Measurements from ENCODE around the gene CRKL.
"Not testable (repeated sequence)": the region's sequence is repeated elsewhere in the genome, so short reads cannot be mapped to it uniquely, and the experiment has no call there.

The CRKL gene

GRCh38 chr22:20935049-20935448, 17.8 kb downstream of the CRKL start:
- not testable (repeated sequence) for DNase-seq (ENCODE audit: low spot score)

- not testable (repeated sequence) for DNase-seq (ENCODE audit: low spot score)
Observed at GRCh38 chr22:20935780-20936539, 18.8 kb downstream of the CRKL start.

GRCh38 chr22:20937031-20937793, 20.0 kb downstream of the CRKL start:
- DNase-seq (ENCODE audit: low spot score), result no peak

- DNase-seq (ENCODE audit: low spot score), result no peak
Observed at GRCh38 chr22:20937794-20938671, 20.8 kb downstream of the CRKL start.

- not testable (repeated sequence) for DNase-seq (ENCODE audit: low spot score)
Observed at GRCh38 chr22:20939457-20940185, 22.4 kb downstream of the CRKL start.

- no peak for DNase-seq (ENCODE audit: low spot score)
Observed at GRCh38 chr22:20940186-20940651, 23.0 kb downstream of the CRKL start.

GRCh38 chr22:20940904-20941385, 23.7 kb downstream of the CRKL start:
- no peak for DNase-seq (ENCODE audit: low spot score)

- not testable (repeated sequence) for DNase-seq (ENCODE audit: low spot score)
Observed at GRCh38 chr22:20942203-20942902, 25.1 kb downstream of the CRKL start.

- DNase-seq (ENCODE audit: low spot score), result no peak
Observed at GRCh38 chr22:20943104-20943933, 26.1 kb downstream of the CRKL start.

- no peak for DNase-seq (ENCODE audit: low spot score)
Observed at GRCh38 chr22:20944042-20944441, 26.8 kb downstream of the CRKL start.

GRCh38 chr22:20945578-20945934, 28.3 kb downstream of the CRKL start:
- DNase-seq (ENCODE audit: low spot score), result no peak

GRCh38 chr22:20946080-20946986, 29.1 kb downstream of the CRKL start:
- DNase-seq (ENCODE audit: low spot score), result no peak

GRCh38 chr22:20946991-20947390, 29.8 kb downstream of the CRKL start:
- no peak for DNase-seq (ENCODE audit: low spot score)

GRCh38 chr22:20948450-20948849, 31.2 kb downstream of the CRKL start:
- no peak for DNase-seq (ENCODE audit: low spot score)

- DNase-seq (ENCODE audit: low spot score), result no peak
Observed at GRCh38 chr22:20948989-20949388, 31.8 kb downstream of the CRKL start.

GRCh38 chr22:20949698-20950183, 32.5 kb downstream of the CRKL start:
- DNase-seq (ENCODE audit: low spot score), result no peak

GRCh38 chr22:20951151-20951931, 34.1 kb downstream of the CRKL start:
- no peak for DNase-seq (ENCODE audit: low spot score)

GRCh38 chr22:20951932-20952380, 34.7 kb downstream of the CRKL start:
- no peak for DNase-seq (ENCODE audit: low spot score)
